GM06990 (cell line): ENCODE data around the gene ACP4.

ENCODE experiments used
- DNase-seq: peaks from one replicate; pipeline ENCODE4 v3.0.0-alpha.2; 2011; ENCODE audit not compliant: insufficient read length; ENCODE audit errors: extremely low read depth
- H3K27me3 ChIP-seq: replicated peaks from 2 replicates; pipeline ENCODE4 v1.6.0; 2011; ENCODE audit warnings: low read length; ENCODE audit not compliant: control insufficient read depth, insufficient read depth
- H3K36me3 ChIP-seq: 2 replicates; pipeline ENCODE4 v1.5.1; 2011; ENCODE audit warnings: low read length; ENCODE audit not compliant: control insufficient read depth, insufficient read depth
- H3K4me3 ChIP-seq: replicated peaks from 2 replicates; pipeline ENCODE4 v1.5.1; 2011; ENCODE audit warnings: low read depth, mild to moderate bottlenecking, control low read depth, low read length
- TF ChIP-seq, protein P1 (sequence below): IDR thresholded peaks from 2 replicates; pipeline ENCODE4 v1.5.1; 2011; ENCODE audit warnings: low read length, control low read depth, mild to moderate bottlenecking, inconsistent platforms; ENCODE audit not compliant: insufficient read depth, poor library complexity, severe bottlenecking

Gene ACP4

DNA sequence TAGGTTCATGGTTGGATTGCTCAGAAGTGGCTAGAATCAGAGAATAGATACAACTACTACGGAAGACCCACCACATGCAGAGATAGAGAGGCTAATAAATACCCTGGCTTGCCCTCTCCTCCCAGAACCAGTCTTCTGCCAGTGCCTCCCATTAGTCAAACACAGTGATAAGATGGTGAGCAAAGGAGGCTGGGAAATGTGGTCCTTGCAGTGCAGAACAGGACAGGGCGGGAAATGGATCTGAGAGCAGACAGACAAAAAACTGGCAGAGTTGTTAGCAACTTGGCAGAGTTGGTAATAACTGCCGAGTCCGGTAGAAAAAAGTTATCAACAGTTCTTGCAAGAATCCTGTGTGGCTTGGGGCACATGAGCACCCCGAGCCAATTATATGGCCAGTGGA is 24.7 kb downstream of the ACP4 start:
- TF ChIP-seq, protein P1, sequence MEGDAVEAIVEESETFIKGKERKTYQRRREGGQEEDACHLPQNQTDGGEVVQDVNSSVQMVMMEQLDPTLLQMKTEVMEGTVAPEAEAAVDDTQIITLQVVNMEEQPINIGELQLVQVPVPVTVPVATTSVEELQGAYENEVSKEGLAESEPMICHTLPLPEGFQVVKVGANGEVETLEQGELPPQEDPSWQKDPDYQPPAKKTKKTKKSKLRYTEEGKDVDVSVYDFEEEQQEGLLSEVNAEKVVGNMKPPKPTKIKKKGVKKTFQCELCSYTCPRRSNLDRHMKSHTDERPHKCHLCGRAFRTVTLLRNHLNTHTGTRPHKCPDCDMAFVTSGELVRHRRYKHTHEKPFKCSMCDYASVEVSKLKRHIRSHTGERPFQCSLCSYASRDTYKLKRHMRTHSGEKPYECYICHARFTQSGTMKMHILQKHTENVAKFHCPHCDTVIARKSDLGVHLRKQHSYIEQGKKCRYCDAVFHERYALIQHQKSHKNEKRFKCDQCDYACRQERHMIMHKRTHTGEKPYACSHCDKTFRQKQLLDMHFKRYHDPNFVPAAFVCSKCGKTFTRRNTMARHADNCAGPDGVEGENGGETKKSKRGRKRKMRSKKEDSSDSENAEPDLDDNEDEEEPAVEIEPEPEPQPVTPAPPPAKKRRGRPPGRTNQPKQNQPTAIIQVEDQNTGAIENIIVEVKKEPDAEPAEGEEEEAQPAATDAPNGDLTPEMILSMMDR: no peak
- H3K4me3 ChIP-seq: no peak overlapping the region
- no peaks in the 10 kb centered on the region for H3K27me3 ChIP-seq
- no peaks in the 10 kb centered on the region for H3K36me3 ChIP-seq
- no peak for DNase-seq

DNA sequence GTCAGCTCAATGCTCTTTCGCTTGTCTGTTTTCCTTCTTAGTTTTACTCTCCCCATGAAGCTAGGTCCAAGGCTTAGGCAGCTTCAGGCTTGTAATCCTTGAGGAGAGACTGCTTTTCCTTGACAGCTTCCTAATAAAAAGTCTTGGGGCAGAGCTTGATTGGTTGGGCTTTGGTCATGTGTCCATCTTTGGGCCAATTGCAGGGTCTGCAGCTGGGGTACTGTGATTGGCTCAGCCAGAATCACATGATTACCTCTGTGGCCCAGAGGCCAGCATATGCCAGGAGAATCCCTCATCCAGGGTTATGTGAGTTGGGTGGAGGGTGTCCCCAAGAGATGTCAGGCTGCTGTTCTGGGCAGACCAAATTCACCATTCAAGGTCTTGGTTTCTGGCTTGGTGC is 25.2 kb downstream of the ACP4 start:
- Histone ChIP-seq H3K36me3 (no peaks in the 10 kb centered on the region), H3K27me3 (no peaks in the 10 kb centered on the region), H3K4me3 (no peak overlapping the region)
- no peak for DNase-seq
- TF ChIP-seq, protein P1: no peak

DNA sequence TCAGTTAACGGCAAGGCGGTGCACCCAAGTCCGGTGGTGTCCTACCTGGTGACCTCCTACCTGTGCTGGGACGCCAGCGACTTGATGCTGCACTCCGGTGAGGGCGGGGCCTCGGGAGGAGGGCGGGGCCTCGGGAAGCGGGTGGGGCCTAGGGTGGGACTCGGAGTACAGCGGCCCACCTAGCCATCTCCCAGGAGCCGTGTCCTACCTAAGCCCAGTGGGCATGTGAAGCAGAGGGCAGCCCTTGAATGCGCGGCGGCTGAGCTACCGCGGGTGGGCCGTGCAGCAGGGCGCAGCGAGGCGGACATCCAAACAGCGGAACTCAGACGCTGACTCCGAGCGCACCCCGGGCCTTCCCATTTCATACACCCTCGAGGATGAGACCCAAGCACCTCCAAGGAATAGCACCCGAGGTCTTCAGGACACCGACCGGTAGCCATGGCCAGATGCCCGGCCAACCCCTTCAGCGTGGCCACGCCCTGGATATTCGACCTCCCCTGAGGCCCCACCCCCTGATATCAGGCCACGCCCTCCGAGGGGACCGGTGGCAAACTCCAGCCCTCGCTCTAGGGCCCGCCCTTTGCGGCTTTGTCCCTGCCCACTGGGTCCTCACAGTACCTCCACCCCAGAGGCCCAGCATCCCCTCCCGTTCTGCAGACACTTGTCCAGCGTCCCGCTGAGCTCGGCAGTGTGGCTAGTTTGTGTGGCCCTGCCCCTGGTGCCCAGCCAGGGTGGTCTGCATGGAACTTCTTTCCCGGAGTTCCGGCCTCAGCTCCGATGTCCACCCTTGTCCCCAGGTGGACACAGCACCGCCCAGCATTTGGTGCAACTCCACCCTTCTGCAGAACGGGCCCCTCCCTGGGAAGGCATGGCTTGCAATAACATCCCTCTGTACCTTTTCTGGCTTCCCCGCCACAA is 28.0 kb downstream of the ACP4 start:
- TF ChIP-seq, protein P1: no peak
- peak; percentile 85 for DNase-seq
- H3K27me3 ChIP-seq: no peaks in the 10 kb centered on the region
- peak overlapping the region; percentile 94 for H3K4me3 ChIP-seq
- no peaks in the 10 kb centered on the region for H3K36me3 ChIP-seq

DNA sequence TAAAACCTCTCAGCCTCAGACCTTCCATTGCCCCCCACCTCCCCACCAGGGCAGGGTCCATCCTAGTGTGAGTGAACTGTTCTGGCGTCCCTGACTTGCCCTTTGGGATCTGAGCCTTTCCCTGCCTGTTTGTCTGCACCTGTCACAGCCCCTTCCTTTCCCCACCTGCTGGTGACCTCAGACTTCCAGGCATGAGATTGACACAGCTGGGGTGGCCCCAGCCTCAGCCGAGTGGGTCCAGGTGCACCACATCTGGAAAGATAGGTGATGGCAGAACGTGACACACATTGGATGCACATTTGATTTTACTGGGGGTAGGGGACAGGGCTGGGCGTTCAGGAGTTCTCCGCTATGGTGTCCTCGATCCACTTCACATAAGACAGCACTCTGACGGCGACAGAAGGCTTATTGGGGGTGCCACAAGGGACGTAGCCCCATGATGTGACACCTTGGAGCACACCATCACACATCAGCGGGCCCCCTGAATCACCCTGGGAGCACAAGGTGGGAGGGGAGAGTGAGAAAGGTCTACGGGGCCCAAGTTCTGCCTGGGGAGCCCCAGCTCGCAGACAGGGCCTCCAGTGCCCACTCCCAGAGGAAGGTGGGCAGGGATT is 28.8 kb downstream of the ACP4 start:
- Histone ChIP-seq H3K4me3 (peak overlapping the region; percentile 94), H3K36me3 (no peaks in the 10 kb centered on the region), H3K27me3 (no peaks in the 10 kb centered on the region)
- TF ChIP-seq, protein P1: no peak
- DNase-seq: peak; percentile 62

DNA sequence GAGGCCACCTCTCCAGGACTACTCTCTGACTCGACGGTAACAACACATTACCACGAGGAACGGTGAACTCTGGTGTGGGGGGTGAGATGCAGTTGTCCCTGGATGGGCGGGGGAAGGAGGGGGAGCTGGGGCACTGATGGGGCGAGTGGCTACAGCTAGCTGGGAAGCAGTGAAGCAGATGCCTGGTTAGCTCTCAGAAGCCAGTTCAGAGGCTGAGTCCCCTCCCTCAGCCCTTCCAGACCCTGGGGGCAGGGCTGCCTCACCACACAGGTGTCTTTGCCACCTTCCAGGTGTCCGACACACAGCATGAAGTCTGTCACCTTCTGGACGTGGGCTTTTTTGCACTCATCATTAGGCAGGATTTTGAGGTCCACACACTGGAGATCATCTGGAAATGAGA is 29.4 kb downstream of the ACP4 start:
- no peak for DNase-seq
- TF ChIP-seq, protein P1: no peak
- H3K36me3 ChIP-seq: no peaks in the 10 kb centered on the region
- peak overlapping the region; percentile 94 for H3K4me3 ChIP-seq
- H3K27me3 ChIP-seq: no peaks in the 10 kb centered on the region
